Muscle of leg (tissue), 11 donors: Measurements from ENCODE around the gene CCDC192. TPM values are rescaled to one million over a fixed set of nuclear protein-coding genes. Genes with fewer than 3 reads are reported as not detected.

Source experiments
- DNase-seq: peaks from one replicate; pipeline ENCODE4 v3.0.0; 2013
- H3K27ac ChIP-seq: one replicate; pipeline ENCODE4 v1.5.1; 2013; ENCODE audit warnings: mild to moderate bottlenecking, low read length, control low read depth
- H3K27me3 ChIP-seq: one replicate; pipeline ENCODE4 v1.6.1; 2013; ENCODE audit warnings: low read length; ENCODE audit not compliant: control insufficient read depth, insufficient read depth
- H3K36me3 ChIP-seq: one replicate; pipeline ENCODE4 v1.6.1; 2013; ENCODE audit warnings: low read length; ENCODE audit not compliant: control insufficient read depth, insufficient read depth
- H3K4me1 ChIP-seq: one replicate; pipeline ENCODE4 v1.6.1; 2013; ENCODE audit warnings: low read length; ENCODE audit not compliant: control insufficient read depth, insufficient read depth
- H3K4me3 ChIP-seq: one replicate; pipeline ENCODE4 v1.5.1; 2013; ENCODE audit warnings: low read length, control low read depth
- H3K9me3 ChIP-seq: replicated peaks from 2 replicates; pipeline ENCODE4 v1.6.1; 2013; ENCODE audit warnings: low read depth, low read length; ENCODE audit not compliant: control insufficient read depth
- WGBS: methylation state at CpG from one replicate; pipeline ENCODE4 v1.1.5; 2013; ENCODE audit warnings: missing lambda C conversion rate; ENCODE audit not compliant: insufficient coverage; 5-methylcytosine and 5-hydroxymethylcytosine counted together
- polyA plus RNA-seq, 8 donors: library from polyadenylated mRNA; unstranded; fragments of 120-200 nt; gene quantifications; one replicate each; pipeline versions ENCODE4 v1.2.1 to v1.2.3, GENCODE V29; 2013; ENCODE audit warnings: inconsistent platforms in 1 of 8, low replicate concordance in 1 of 8; ENCODE audit not compliant: insufficient read length in 8 of 8, insufficient read depth in 1 of 8
- total RNA-seq: library from RNA; stranded (reverse); fragments of 120-200 nt; gene quantifications from one replicate; pipeline ENCODE4 v1.2.4, GENCODE V29; 2013

Gene CCDC192
- total and polyA plus RNA-seq, 9 donors: 0.18 to 1.0 (median 0.68) TPM

GRCh38 chr5:127960270-127960691 is 257.1 kb downstream of the CCDC192 start:
- 88% methylated on average over 1 of the region's 1 CpG for WGBS
- Histone ChIP-seq H3K4me3 (no peak overlapping the region), H3K9me3 (no peaks in the 10 kb centered on the region), H3K36me3 (no peaks in the 10 kb centered on the region), H3K4me1 (peaks cover 9% of the 10 kb centered on the region), H3K27ac (peak overlapping the region; percentile 37), H3K27me3 (no peaks in the 10 kb centered on the region)
- no peak for DNase-seq

GRCh38 chr5:127961006-127961762 is 258.0 kb downstream of the CCDC192 start:
- Histone ChIP-seq H3K4me1 (peaks cover 9% of the 10 kb centered on the region), H3K36me3 (peaks cover 2% of the 10 kb centered on the region), H3K27ac (peak overlapping the region; percentile 52), H3K4me3 (no peak overlapping the region), H3K9me3 (no peaks in the 10 kb centered on the region), H3K27me3 (no peaks in the 10 kb centered on the region)
- no CpG with 5 or more reads among the region's 2 CpGs for WGBS
- DNase-seq: peak; percentile 73

GRCh38 chr5:127961763-127962145 is 258.6 kb downstream of the CCDC192 start:
- Histone ChIP-seq H3K4me3 (no peak overlapping the region), H3K27ac (peak overlapping the region; percentile 52), H3K36me3 (peaks cover 2% of the 10 kb centered on the region), H3K9me3 (no peaks in the 10 kb centered on the region), H3K4me1 (peaks cover 9% of the 10 kb centered on the region), H3K27me3 (no peaks in the 10 kb centered on the region)
- DNase-seq: no peak
- WGBS: no CpG with 5 or more reads among the region's 3 CpGs

GRCh38 chr5:127962491-127962890 is 259.3 kb downstream of the CCDC192 start:
- no peak for DNase-seq
- Histone ChIP-seq H3K36me3 (peaks cover 2% of the 10 kb centered on the region), H3K4me1 (peaks cover 9% of the 10 kb centered on the region), H3K27me3 (no peaks in the 10 kb centered on the region), H3K27ac (no peak overlapping the region), H3K9me3 (no peaks in the 10 kb centered on the region), H3K4me3 (no peak overlapping the region)
- 100% methylated on average over 1 of the region's 1 CpG for WGBS

- peaks cover 2% of the 10 kb centered on the region for H3K36me3 ChIP-seq
These were observed 260.0 kb downstream of the CCDC192 start for GRCh38 chr5:127963233-127963632.

GRCh38 chr5:127963931-127964330 is 260.7 kb downstream of the CCDC192 start:
- H3K27ac ChIP-seq: no peak overlapping the region
- H3K4me3 ChIP-seq: no peak overlapping the region
- peaks cover 2% of the 10 kb centered on the region for H3K36me3 ChIP-seq
- H3K9me3 ChIP-seq: no peaks in the 10 kb centered on the region
- H3K4me1 ChIP-seq: peaks cover 9% of the 10 kb centered on the region
- WGBS: 0% methylated on average over 1 of the region's 3 CpGs
- no peak for DNase-seq
- no peaks in the 10 kb centered on the region for H3K27me3 ChIP-seq

More at GRCh38 chr5:127963233-127963632, 260.0 kb downstream of the CCDC192 start:
- no peaks in the 10 kb centered on the region for H3K9me3 ChIP-seq
- DNase-seq: no peak
- no peak overlapping the region for H3K4me3 ChIP-seq
- H3K4me1 ChIP-seq: peaks cover 9% of the 10 kb centered on the region
- H3K27me3 ChIP-seq: no peaks in the 10 kb centered on the region
- H3K27ac ChIP-seq: no peak overlapping the region
- 20% methylated on average over 1 of the region's 1 CpG for WGBS

GRCh38 chr5:127967323-127967982 is 264.3 kb downstream of the CCDC192 start:
- Histone ChIP-seq H3K27ac (no peak overlapping the region), H3K9me3 (no peaks in the 10 kb centered on the region), H3K4me1 (no peaks in the 10 kb centered on the region), H3K36me3 (peaks cover 2% of the 10 kb centered on the region), H3K27me3 (no peaks in the 10 kb centered on the region), H3K4me3 (no peak overlapping the region)
- 91% methylated on average over 1 of the region's 3 CpGs for WGBS
- DNase-seq: no peak

- Histone ChIP-seq H3K27ac (no peak overlapping the region), H3K4me3 (no peak overlapping the region), H3K9me3 (no peaks in the 10 kb centered on the region), H3K4me1 (no peaks in the 10 kb centered on the region), H3K27me3 (no peaks in the 10 kb centered on the region), H3K36me3 (peaks cover 2% of the 10 kb centered on the region)
- no peak for DNase-seq
- WGBS: 100% methylated on average over 1 of the region's 1 CpG
These were observed 264.9 kb downstream of the CCDC192 start for GRCh38 chr5:127967983-127968592.

GRCh38 chr5:127969002-127969401 is 265.8 kb downstream of the CCDC192 start:
- WGBS: no CpG with 5 or more reads among the region's 3 CpGs
- H3K27ac ChIP-seq: no peak overlapping the region
- no peaks in the 10 kb centered on the region for H3K9me3 ChIP-seq
- peaks cover 2% of the 10 kb centered on the region for H3K36me3 ChIP-seq
- no peaks in the 10 kb centered on the region for H3K4me1 ChIP-seq
- no peak overlapping the region for H3K4me3 ChIP-seq
- DNase-seq: no peak
- H3K27me3 ChIP-seq: no peaks in the 10 kb centered on the region

- Histone ChIP-seq H3K4me3 (no peak overlapping the region), H3K4me1 (no peaks in the 10 kb centered on the region), H3K27me3 (no peaks in the 10 kb centered on the region), H3K27ac (no peak overlapping the region), H3K9me3 (no peaks in the 10 kb centered on the region), H3K36me3 (peaks cover 2% of the 10 kb centered on the region)
- no peak for DNase-seq
These were observed 266.5 kb downstream of the CCDC192 start for GRCh38 chr5:127969651-127970050.
